Measurements from ENCODE around the gene ZNF345.

The ZNF345 gene

DNA sequence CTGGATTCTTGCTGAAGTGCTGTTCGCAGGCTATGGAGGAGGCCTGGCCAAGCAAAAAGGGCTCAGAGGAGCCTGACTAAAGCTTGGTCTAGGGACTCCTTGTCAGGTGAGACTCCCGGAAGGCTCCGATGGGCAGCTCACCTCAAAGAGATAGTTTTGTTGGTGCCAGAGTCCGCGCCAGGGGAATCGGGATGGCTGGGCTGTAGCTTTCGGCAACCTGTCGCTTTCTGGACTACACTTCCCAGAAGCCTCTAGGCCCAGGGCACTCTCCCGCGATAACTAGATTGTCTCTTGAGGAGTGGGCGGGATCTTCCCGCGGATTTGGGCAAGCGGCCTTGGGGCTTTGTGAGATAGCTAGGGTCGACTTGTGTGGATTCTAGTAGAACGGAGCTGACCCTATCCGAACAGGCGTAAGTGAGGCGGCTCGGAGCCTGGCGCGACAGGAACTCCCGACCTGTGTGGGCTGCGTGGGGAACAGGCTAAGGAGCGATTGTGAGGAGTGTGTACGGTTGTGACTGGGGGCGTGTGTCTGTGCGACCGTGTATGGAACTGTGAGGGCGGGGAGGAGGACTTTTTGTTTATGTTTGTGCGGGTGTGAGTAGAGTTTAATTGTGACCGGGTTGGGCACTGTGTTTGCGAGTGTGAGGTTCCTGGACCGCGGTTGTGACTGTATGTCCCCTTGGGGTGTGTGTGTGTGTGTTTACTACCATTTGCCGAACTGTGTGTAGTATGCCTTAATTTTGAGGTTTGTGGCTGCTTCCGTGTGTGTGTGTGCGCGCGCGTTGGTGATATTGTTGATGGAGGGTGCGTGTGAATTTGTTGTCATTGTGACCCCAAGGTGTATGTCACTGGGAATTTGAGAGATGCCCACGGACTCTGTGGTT is at the start of gene ZNF345:
ZNF345 (plus strand) TSS at position 318 of the 884 bp plus-strand sequence. CDS start 25,955 bp downstream, outside the sequence.
- peak; percentile 62 for DNase-seq (ENCODE audit: low spot score)

DNA sequence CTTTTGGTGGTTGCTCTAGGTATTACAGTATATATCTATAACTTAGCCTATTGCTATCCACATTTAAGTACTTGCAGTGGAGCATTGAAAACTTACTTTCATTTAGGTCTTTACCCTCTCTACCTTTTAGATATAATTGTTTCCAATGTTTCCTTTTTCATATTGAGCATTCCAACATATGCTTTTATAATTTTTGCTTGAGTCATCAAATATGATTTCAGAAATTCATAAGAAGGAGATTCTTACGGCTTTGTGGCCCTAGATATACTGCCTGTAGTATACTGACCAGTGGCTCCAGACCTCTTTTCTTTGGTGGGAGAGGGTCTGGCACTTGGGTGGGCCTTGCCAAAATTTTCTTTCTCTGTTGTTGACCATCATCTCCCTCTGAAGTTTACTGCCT is 45.3 kb upstream of the ZNF345 start:
- no peak for DNase-seq (ENCODE audit: low spot score)

DNA sequence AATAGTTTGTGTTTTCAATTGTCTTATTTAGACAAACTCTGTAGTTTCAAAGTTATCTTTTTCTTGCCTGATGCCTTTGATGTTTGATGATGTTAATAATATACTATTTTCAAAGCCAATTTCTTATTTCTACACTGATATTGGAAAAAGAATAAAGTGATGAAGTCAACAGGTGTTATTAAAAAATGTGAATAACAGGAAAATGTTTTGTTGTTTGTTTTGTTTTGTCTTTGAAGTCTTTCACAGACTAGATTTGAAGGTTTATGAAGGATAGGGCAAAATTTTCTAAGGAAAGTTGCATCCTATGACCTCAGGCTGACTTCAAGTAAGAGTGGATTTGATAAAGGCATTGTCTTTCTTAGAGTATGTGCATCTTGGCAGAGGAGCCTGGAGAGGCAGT is 43.6 kb upstream of the ZNF345 start:
- DNase-seq (ENCODE audit: low spot score), result no peak

DNA sequence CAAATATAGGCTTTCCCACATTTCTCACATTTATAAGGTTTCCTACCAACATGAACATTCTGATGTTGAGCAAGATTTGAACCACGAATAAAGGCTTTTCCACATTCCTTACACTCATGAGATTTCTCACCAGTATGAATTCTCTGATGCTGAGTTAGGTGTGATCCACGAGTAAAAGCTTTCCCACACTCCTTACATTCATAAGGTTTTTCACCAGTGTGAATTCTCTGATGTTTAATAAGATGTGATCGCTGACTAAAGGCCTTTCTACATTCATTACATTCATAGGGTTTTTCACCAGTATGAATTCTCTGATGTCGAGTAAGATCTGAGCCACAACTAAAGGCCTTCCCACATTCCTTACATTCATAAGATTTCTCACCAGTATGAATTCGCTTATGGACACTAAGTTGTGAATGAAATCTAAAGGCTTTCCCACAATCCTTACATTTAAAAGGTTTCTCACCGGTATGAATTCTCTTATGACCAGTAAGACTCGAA is 31.5 kb upstream of the ZNF345 start:
- DNase-seq (ENCODE audit: low spot score), result no peak

DNA sequence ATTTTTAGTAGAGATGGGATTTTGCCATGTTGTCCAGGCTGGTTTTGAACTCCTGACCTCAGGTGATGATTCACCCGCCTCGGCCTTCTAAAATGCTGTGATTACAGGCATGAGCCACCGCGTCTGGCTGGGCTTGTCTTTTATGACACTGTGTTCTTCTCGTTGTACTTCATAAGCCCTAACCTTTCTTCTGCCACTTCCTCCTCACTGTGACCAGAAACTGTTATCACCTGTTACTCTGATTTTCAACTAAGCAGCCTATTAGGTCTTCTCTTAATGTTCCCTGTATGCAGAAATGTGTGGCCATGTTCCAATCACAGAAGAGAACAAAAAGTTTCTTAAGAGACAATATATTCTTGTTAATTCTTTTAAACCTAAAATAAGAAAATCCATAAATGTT is 28.9 kb upstream of the ZNF345 start:
- DNase-seq (ENCODE audit: low spot score), result no peak

DNA sequence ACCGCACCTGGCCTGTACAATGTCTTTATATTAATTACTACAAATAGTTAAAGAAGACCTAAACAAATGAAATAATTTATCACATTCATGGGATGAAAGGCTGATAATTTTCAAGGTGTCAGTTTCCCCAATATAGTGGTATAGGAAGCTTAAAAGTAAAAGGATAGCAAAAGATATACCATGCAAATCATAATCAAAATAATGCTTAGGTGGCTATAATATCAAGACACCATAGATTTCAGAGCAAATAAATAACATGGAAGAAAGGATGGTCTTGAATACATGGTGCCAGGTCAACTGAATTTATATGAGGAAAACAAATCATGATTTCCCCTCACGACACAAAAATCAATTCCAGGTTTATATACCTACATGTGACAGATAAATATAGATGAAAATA is 17.2 kb upstream of the ZNF345 start:
- DNase-seq (ENCODE audit: low spot score), result no peak

DNA sequence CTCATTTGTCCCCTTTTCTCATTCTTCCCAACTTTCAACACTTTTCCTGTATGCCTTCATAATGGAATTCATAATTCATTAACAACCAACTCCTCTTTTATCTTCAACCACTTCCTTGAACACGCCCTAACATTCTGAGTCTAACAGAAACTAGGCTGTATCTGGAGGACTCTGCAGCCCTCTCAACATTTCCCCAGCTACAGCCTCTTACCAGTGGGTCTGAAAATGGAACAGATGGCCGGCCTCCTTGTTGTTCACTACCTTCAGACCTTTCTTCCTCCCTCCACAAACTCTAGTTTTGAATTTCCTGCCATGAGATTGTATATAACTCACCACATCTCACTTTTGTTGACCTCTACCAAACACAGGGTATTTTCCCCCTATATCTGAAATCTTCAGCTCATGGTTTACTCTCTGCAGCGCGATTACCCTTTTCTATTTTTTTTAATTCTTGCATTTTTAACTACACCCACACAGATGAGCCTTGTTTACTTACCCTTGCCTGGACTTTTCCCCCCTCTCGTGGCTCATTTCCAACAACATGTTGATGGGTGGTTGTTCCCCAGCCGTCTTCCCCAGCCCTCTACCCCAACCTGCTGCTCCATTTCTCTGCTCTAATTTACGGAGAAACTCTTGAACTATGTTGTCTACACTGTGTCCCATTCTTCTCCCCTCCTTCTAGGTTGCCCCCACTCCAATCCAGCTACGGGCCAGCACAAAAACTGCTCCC is 13.3 kb upstream of the ZNF345 start:
- peak; percentile 8 for DNase-seq (ENCODE audit: low spot score)

DNA sequence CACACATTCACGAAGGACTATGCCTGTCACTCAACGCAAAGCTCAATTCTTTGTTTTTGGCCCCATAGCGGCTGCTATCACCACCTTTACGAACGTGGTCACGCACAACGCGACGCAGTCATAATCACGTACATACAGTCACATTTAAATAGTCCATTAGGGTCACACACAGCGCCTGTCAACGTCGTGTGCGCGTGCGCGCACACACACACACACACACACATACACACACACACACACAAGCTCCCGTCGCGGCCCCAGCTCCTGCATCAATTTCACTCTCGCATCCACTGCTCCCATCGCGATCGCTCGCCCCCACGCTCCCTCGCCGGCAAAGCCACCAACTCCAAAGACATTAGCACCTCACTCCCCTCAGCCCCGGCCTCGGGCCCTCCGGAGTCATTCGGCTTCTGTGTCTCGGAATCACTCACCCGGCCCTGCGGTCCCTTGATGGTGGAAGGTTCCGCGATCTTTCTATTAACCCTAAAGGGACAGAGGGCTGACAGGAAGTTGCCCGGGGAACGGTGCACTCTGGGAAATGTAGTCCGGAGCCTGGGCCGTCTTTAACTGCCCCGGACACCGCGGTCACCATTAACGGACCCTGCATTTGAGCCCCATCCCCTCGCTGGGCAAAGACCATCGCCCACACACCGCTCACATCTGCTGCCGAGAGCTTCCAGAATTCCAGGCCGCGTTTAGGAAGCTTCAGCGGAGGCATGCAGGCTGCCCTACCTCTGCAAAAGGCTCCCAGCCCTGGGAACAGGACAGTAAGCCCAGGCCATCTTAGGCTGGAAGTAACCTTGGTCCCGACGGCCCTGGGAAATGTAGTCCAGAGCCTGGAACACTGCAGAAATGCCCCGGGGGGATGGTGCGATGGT is 12.5 kb upstream of the ZNF345 start, which contains the start of gene ZNF790:
ZNF790 (minus strand) TSS at position 482 of the 878 bp plus-strand sequence. CDS start 12,768 bp downstream, outside the sequence.
- peak; percentile 68 for DNase-seq (ENCODE audit: low spot score)

DNA sequence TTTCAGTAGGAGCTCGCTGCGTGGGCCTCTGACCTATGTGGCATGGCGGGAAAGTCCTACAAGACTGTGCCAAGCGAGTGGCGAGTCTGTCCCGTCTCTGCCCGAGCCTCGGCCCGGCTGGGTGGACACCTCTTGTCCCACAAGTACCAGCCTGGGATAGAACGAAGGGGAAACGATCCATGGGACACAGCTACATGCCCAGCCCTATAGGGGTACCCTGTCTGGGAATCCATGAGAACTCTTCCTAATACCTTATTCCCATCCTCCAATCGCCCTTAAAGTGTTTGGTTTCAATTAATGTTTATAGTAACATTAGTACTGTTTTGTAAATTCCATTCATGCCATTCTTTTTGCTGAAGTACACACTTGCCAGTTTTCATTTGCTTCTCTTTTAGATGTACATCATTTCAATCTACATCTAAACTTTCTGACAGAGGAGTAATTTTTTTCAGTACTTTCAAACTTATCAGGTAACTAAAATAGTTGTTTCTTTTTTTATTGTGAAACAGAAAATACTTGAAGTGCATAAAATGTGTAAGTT is 11.8 kb upstream of the ZNF345 start:
- DNase-seq (ENCODE audit: low spot score), result no peak

DNA sequence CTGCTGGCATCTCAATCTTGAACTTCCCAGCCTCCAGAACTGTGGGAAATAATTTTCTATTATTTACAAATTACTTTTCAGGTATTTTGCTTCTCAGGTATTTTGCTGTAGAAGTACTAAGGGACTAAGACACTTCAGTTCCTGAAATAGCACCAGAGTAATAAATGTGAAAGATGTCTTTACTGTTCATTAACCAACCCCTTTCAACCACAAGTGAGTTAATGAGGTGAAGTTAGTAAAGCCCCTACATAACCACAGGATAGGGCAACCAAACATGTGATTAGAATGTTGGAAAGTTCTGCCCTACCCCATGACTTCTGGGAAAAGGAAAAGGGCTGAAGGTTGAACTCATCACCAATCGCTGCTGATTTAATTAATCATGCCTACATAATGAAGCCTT is 2.7 kb upstream of the ZNF345 start:
- DNase-seq (ENCODE audit: low spot score), result no peak

DNA sequence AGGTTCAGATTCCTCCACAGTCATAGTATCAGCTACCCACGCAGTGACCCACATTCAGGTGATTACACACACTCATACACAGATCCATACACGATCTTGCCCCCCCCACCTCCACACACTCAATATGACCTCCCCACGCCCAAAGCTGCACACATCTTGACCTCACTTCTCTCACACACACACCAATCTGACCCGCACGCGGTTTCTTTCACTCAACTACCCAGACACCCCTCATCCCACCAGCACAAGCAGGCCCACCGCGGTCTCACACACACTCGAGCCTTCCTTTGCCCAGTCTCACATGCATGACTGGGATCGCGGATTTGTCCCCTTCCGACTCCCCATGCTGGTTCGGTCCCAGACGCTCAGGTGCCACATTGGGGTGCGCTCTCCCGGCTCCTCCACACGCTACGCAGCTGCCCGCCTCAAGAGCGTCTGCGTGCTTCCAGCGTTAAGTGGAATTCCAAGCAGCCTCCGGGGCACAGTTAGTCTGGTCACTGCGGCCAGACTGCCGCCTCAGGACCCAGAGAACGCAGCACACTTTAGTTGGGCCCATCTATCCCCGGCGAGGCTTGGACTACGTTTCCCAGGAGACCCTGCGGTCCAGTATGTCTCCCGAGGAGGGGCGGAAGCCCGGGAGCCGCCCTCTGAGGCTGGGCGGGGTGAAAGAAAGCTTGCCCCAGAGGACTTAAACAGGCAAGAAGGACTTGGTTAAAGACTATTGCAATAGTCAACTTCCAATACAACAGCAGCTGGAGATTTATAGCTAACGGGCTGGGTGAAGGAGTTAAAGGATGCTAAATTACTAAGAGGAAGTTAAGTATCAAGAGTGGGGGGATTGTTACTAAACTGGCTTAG is 746 bp upstream of the ZNF345 start:
- peak; percentile 76 for DNase-seq (ENCODE audit: low spot score)

DNA sequence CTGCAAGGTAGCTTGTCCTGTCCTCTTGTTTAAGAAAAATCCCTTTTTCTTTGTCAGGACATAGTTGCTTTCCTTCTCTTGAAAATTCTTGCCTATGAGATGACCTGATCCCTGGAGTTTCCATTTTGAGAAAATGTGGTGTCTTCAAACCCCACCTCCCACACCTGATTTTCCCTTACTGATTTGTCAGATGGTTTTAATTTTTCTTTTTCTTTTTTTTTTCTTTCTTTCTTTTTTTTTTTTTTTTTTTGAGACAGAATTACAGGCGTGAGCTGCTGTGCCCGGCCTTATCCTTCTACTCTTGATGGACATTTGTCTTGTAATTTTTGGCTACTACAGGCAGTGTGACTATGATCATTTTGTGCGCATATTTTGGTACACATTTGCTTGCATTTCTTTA is 1.2 kb downstream of the ZNF345 start:
- no peak for DNase-seq (ENCODE audit: low spot score)

DNA sequence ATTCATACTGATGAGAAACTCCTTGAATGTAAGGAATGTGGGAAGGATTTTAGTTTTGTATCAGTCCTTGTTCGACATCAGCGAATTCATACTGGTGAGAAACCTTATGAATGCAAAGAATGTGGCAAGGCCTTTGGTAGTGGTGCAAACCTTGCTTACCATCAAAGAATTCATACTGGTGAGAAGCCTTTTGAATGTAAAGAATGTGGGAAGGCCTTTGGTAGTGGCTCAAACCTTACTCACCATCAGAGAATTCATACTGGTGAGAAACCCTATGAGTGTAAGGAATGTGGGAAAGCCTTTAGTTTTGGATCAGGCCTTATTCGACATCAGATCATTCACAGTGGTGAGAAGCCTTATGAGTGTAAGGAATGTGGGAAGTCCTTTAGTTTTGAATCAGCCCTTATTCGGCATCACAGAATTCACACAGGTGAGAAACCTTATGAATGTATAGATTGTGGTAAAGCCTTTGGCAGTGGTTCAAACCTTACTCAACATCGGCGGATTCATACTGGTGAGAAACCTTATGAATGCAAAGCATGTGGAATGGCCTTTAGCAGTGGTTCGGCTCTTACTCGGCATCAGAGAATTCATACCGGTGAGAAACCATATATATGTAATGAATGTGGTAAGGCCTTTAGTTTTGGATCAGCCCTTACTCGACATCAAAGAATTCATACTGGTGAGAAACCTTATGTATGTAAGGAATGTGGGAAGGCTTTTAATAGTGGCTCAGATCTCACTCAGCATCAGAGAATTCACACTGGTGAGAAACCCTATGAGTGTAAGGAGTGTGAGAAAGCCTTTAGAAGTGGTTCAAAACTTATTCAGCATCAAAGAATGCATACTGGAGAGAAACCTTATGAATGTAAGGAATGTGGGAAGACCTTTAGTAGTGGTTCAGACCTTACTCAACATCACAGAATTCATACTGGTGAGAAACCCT is 26.6 kb downstream of the ZNF345 start:
- no peak for DNase-seq (ENCODE audit: low spot score)

DNA sequence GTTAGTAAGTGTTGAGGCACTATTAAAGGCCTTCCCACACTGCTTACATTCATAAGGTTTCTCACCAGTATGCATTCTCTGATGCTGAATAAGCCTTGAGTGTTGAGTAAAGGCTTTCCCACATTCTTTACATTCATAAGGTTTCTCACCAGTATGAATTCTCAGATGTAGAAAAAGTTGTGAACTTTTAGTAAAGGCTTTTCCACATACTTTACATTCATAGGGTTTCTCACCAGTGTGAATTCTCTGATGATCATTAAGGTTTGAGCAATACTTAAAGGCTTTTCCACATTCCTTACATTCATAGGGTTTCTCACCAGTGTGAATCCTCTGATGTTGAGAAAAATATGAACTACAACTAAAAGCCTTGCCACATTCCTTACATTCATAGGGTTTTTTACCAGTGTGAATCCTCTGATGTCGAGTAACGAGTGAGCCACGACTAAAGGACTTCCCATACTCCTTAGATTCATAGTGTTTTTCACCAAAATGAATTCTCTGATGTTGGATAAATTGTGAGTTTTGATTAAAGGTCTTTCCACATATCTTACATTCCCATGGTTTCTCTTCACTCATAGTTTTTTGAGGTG is 41.2 kb downstream of the ZNF345 start:
- DNase-seq (ENCODE audit: low spot score), result no peak

DNA sequence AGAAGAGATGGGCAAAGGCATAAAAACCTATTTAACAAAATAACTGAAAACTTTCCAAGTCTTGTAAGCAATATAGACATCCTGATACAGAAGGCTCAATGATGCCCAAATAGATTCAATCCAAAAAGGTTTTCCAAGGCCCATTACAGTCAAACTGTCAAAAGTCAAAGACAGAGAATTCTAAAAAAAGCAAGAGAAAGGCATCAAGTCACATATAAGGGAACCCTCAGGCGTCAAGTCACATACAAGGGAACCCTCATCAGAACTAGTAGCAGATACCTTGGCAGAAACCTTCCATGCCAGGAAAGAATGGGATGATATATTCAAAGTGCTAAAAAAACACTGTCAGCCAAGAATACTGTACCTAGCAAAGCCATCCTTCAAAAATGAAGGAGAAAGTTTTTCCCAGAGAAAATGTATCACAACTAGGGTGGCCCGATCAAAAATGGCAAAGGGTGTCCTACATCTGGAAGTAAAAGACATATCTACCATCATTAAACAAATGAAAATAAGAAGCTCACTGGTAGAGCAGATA is 44.2 kb downstream of the ZNF345 start:
- no peak for DNase-seq (ENCODE audit: low spot score)

DNA sequence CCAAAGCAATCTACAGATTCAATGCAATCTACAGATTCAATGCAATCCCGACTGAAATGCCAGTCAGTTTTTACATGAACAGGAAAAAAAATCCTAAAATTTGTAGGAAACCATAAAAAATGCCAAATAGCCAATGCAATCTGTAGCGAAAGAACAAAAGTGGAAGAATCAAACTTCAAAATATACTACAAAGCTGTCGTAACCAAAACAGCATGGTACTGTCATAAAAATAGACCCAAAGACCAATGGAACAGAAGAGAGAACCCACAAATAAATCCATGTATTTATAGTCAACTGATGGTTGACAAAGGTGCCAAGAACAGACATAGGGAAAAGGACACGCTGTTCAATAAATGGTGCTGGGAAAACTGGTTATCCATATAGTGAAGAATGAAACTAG is 47.7 kb downstream of the ZNF345 start:
- no peak for DNase-seq (ENCODE audit: low spot score)

DNA sequence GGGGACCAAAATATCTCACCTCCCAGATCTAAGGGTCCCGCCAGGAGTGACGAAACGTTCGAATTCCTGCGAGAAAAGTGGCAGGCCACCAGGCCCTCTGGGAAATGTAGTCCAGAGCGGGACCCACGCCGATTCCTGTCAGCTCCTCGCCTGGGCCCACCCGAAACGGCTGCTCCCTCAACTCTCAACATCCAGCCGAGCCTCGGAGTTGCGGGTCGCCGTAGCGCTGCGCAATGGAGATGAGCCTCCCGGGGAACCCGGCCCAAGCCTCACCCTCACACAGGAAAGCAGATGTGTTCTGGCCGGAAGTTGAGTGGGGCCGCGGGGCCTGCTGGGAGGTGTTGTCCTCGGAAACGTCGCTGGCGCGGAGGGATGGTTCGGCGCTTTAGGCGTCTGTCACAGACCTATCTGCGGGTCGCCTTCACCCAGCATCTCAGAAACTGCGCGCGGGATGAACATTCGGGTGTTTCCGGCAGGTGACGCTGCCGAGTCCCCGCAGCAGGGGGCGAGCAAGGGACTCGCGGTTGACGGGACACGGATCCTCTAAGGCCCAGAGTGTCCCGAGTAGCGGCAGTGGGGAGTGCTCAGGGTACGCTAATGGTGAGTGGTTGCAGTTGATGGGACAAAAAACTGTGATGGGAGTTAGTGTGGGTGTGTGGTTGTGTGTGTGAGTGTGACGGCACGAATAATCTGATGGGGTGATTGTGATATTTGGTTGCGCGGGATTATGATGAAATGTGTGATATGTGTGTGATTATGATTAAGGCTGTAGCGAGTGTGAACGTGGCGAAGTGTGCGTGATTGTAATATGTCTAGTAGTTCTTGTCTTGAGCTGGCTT is 65.5 kb downstream of the ZNF345 start, which contains the start of the genes ZNF568 and ZNF829:
ZNF568 (plus strand) TSS at position 341 of the 839 bp plus-strand sequence. CDS start 6,439 bp downstream, outside the sequence.
ZNF829 (minus strand) TSS at position 300 of the 839 bp plus-strand sequence. CDS start 1,124 bp downstream, outside the sequence.
- peak; percentile 43 for DNase-seq (ENCODE audit: low spot score)

DNA sequence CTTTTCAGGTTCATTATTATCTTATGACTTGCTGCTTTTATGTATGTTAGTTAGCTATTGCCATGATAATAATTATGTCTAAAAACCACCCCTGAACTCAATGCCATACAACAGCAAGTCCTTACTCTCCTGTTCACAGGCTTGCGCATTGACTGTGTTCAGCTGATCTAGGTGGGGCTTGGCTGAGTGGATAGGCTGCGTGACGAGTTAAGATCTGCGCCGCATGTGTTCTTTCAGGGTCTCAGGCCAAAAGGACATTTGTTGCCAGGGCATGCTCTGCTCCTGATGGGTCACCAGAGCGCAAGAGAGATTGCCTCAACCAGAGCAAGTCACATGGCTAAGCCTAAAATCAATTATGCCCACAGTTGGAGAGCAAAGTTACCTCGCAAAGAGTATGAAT is 66.3 kb downstream of the ZNF345 start:
- no peak for DNase-seq (ENCODE audit: low spot score)

Data from HuH-7.5 (cell line).